ENCODE results near the gene OR7C1.

- TF ChIP-seq SUZ12 (IDR thresholded peaks at IDR 0.05; ENCODE audit: extremely low read depth, insufficient read depth, insufficient read length): no peak
- no peak for TF ChIP-seq YY1 (IDR thresholded peaks at IDR 0.05; ENCODE audit: insufficient read depth, insufficient read length)
- no peak for TF ChIP-seq ZNF274 (IDR thresholded peaks at IDR 0.05; ENCODE audit: low read depth, low read length)
These were observed 67.0 kb downstream of the OR7C1 start for GRCh38 chr19:14768001-14768400.

All from NT2/D1 (cell line).